ENCODE results near the gene CYTL1. TPM values are rescaled to one million over a fixed set of nuclear protein-coding genes. Genes with fewer than 3 reads are reported as not detected.
A peak's percentile ranks its signal among the peaks of the same experiment; 100 is the strongest.
"Not testable (repeated sequence)": the region's sequence is repeated elsewhere in the genome, so short reads cannot be mapped to it uniquely, and the experiment has no call there.

CYTL1 gene, protein sequence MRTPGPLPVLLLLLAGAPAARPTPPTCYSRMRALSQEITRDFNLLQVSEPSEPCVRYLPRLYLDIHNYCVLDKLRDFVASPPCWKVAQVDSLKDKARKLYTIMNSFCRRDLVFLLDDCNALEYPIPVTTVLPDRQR
- 1 to 10 TPM in 1 of 9 donors, under 1 TPM in 2, not detected in 6; 0.78 to 2.5 (median 0.93) TPM for total RNA-seq
- not detected for polyA plus RNA-seq
- long read RNA-seq, donor 1: 0 reads
- long read RNA-seq, donor 2: 0 reads
- long read RNA-seq, donor 3: 0 reads

DNA sequence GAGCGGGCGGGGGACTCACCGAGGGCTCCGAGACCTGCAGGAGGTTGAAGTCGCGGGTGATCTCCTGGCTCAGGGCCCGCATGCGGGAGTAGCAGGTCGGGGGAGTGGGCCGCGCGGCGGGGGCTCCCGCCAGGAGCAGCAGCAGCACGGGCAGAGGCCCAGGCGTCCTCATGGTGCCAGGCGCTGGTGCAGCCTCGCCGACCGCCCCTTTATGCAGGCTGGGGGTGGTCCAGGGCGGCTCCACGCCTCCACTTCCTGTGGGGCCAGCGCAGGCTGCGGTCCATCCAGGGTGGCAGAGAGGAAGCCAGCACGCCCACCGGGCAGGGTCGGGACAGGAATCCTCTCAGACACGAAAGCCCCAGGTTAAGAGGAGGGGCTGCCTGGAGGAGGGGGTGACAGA lies at the start of gene CYTL1:
Gene CYTL1, minus strand, starts transcription at position 185 of the 400 bp plus-strand sequence. Its CDS starts 13 bp downstream, at position 172.
- WGBS, 4 donors: 5 to 9% (median 7%) methylated on average over 12 to 28 of the region's 28 CpGs
- Histone ChIP-seq H3K36me3 (no peaks in the 10 kb centered on the region), H3K27ac (no peak within 1 kb of the TSS), H3K4me3 (peak within 1 kb of the TSS in 7 of 12 donors; percentile 2 to 41 (median 11)), H3K9me3 (peaks cover 0 to 11% (median 0%) of the 10 kb centered on the region in 12 donors), H3K27me3 (peaks cover 8 to 42% (median 22%) of the 10 kb centered on the region in 9 donors), H3K4me1 (peaks cover 0 to 10% (median 0%) of the 10 kb centered on the region in 12 donors)
- DNase-seq (no peak), ATAC-seq (no peak)
- TF ChIP-seq POLR2A (IDR thresholded peaks at IDR 0.05) (no peak), CTCF (IDR thresholded peaks at IDR 0.05) (no peak)
- intact Hi-C loops (cut with DNase I): no loop called here

DNA sequence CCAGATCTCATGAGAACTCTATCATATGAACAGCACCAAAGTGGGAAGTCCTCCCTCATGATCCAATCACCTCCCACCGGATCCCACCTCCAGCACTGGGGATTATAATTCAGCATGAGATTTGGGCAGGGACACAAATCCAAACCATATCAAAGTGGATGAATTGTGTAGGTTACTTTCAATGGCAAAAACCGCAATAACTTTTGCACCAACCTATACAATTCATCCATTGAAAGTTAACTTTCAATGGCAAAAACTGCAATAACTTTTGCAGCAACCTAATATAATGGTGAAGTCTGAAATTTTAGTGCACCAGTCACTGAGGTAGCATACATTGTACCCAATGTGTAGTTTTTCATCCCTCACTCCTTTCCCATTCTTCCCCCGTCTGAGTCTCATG lies 48.6 kb upstream of the CYTL1 start:
- no peaks in the 10 kb centered on the region for H3K4me1 ChIP-seq
- 76 to 97% (median 92%) methylated on average over 3 of the region's 3 CpGs for WGBS, 4 donors
- H3K9me3 ChIP-seq: peaks cover 0 to 7% (median 1%) of the 10 kb centered on the region in 12 donors
- TF ChIP-seq CTCF (IDR thresholded peaks at IDR 0.05): no peak
- TF ChIP-seq POLR2A (IDR thresholded peaks at IDR 0.05): no peak
- intact Hi-C loops (cut with DNase I): no loop called here
- DNase-seq (no peak), ATAC-seq (no peak)
- H3K27ac ChIP-seq: no peak overlapping the region
- peaks cover 0 to 4% (median 0%) of the 10 kb centered on the region in 9 donors for H3K27me3 ChIP-seq
- no peaks in the 10 kb centered on the region for H3K36me3 ChIP-seq
- H3K4me3 ChIP-seq: no peak overlapping the region

- H3K27me3 ChIP-seq; H3K36me3 ChIP-seq; ATAC-seq; intact Hi-C loops (cut with DNase I); H3K9me3 ChIP-seq; H3K27ac ChIP-seq; DNase-seq; H3K4me3 ChIP-seq; H3K4me1 ChIP-seq: not testable (repeated sequence)
- 68 to 75% (median 71%) methylated on average over 3 of the region's 3 CpGs for WGBS, 4 donors
Measured at GRCh38 chr4:5066968-5067367, 47.7 kb upstream of the CYTL1 start.

DNA sequence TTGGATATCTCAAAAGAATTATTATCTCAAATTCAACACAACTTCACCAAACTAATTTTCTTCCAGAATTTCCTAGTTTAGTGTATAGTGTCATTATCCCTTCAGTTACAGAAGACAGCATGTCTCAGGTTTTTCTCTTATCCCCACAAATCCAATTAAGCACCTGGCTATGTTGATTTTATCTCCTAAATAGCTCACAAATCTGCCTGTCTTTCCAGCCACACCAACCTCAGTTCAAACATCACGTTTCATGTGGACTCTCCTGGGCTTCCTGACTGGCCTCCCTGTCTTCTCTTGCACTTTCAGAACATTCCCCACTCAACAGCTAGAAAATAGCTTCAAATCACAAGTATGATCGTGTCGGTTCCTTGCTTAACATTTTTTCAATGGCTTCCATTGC lies 46.8 kb upstream of the CYTL1 start:
- H3K27me3 ChIP-seq: peaks cover 0 to 4% (median 0%) of the 10 kb centered on the region in 9 donors
- 65 to 73% (median 70%) methylated on average over 3 of the region's 3 CpGs for WGBS, 4 donors
- H3K4me3 ChIP-seq: no peak overlapping the region
- no peaks in the 10 kb centered on the region for H3K36me3 ChIP-seq
- TF ChIP-seq POLR2A (IDR thresholded peaks at IDR 0.05): no peak
- TF ChIP-seq CTCF (IDR thresholded peaks at IDR 0.05): no peak
- no peak for DNase-seq
- H3K9me3 ChIP-seq: peaks cover 0 to 4% (median 0%) of the 10 kb centered on the region in 12 donors
- intact Hi-C loops (cut with DNase I): no loop called here
- ATAC-seq: no peak
- no peak overlapping the region for H3K27ac ChIP-seq
- H3K4me1 ChIP-seq: no peaks in the 10 kb centered on the region

All from heart left ventricle (tissue), 16 donors.